Amniotic epithelial cell (primary cell): ENCODE results near the gene TMEM26.
"Not testable (repeated sequence)": the region's sequence is repeated elsewhere in the genome, so short reads cannot be mapped to it uniquely, and the experiment has no call there.

Source experiments
- DNase-seq: peaks from one replicate; pipeline ENCODE4 v3.0.0-alpha.2; 2010; ENCODE audit warnings: low read depth

Gene TMEM26

GRCh38 chr10:61399406-61399805 is 53.8 kb downstream of the TMEM26 start:
- DNase-seq = no peak

GRCh38 chr10:61398366-61399129 is 54.6 kb downstream of the TMEM26 start:
- no peak for DNase-seq

GRCh38 chr10:61397175-61397986 is 55.8 kb downstream of the TMEM26 start:
- DNase-seq = peak; percentile 96

- no peak for DNase-seq
These were observed 61.9 kb downstream of the TMEM26 start for GRCh38 chr10:61391281-61391680.

- no peak for DNase-seq
These were observed 62.3 kb downstream of the TMEM26 start for GRCh38 chr10:61390851-61391250.

- DNase-seq = peak; percentile 67
These were observed 63.3 kb downstream of the TMEM26 start for GRCh38 chr10:61389887-61390286.

- DNase-seq = not testable (repeated sequence)
These were observed 64.2 kb downstream of the TMEM26 start for GRCh38 chr10:61388986-61389385.

GRCh38 chr10:61385231-61386001 is 67.8 kb downstream of the TMEM26 start:
- DNase-seq = no peak

- not testable (repeated sequence) for DNase-seq
These were observed 72.0 kb downstream of the TMEM26 start for GRCh38 chr10:61381153-61381552.

- no peak for DNase-seq
These were observed 74.3 kb downstream of the TMEM26 start for GRCh38 chr10:61378865-61379264.

- DNase-seq = no peak
These were observed 76.2 kb downstream of the TMEM26 start for GRCh38 chr10:61376908-61377368.

- no peak for DNase-seq
These were observed 76.8 kb downstream of the TMEM26 start for GRCh38 chr10:61376377-61376776.

- no peak for DNase-seq
These were observed 86.8 kb downstream of the TMEM26 start for GRCh38 chr10:61366365-61366764.

GRCh38 chr10:61364619-61365018 is 88.6 kb downstream of the TMEM26 start:
- no peak for DNase-seq

GRCh38 chr10:61363006-61363405 is 90.2 kb downstream of the TMEM26 start:
- no peak for DNase-seq

- no peak for DNase-seq
These were observed 93.7 kb downstream of the TMEM26 start for GRCh38 chr10:61359452-61359851.

GRCh38 chr10:61357687-61358086 is 95.5 kb downstream of the TMEM26 start:
- no peak for DNase-seq
